NCI-H1694 treated with DMSO at 0.1 percent for 48 hours (cell line): Measurements from ENCODE around the gene RUVBL2.
A peak's percentile ranks its signal among the peaks of the same experiment; 100 is the strongest.

ENCODE experiments used
- DNase-seq: peaks from one replicate; lab custom pipeline; 2025; lab: John Stamatoyannopoulos, UW

The RUVBL2 gene

GRCh38 chr19:48993175-48994034 is at the start of gene RUVBL2, which contains the start of gene GYS1:
Gene RUVBL2 (plus strand): TSS chr19:48993887. CDS start chr19:48993912, 25 bp downstream.
Gene GYS1 (minus strand): TSS chr19:48993309. CDS start chr19:48993112, 197 bp downstream.
- peak; percentile 99 for DNase-seq

GRCh38 chr19:48945415-48945814 is 48.3 kb upstream of the RUVBL2 start:
- no peak for DNase-seq

- no peak for DNase-seq
Measured at GRCh38 chr19:48945817-48946216, 47.9 kb upstream of the RUVBL2 start.

- DNase-seq, result no peak
Measured at GRCh38 chr19:48946463-48947257, 47.0 kb upstream of the RUVBL2 start.

- no peak for DNase-seq
Measured at GRCh38 chr19:48947258-48947542, 46.5 kb upstream of the RUVBL2 start.

GRCh38 chr19:48950159-48950558 is 43.5 kb upstream of the RUVBL2 start:
- DNase-seq, result no peak

- DNase-seq, result no peak
Measured at GRCh38 chr19:48950830-48951519, 42.7 kb upstream of the RUVBL2 start.

- no peak for DNase-seq
Measured at GRCh38 chr19:48953141-48953540, 40.5 kb upstream of the RUVBL2 start.

- no peak for DNase-seq
Measured at GRCh38 chr19:48953990-48954594, 39.6 kb upstream of the RUVBL2 start.

- DNase-seq, result peak; percentile 92
Measured at GRCh38 chr19:48954595-48955307, 38.9 kb upstream of the RUVBL2 start, which contains the start of gene BAX. Gene BAX (plus strand): TSS chr19:48954875. CDS start chr19:48954929, 54 bp downstream.

GRCh38 chr19:48955308-48955958 is 38.3 kb upstream of the RUVBL2 start:
- DNase-seq, result no peak

GRCh38 chr19:48958006-48958405 is 35.7 kb upstream of the RUVBL2 start:
- DNase-seq, result no peak

GRCh38 chr19:48959341-48960239 is 34.1 kb upstream of the RUVBL2 start:
- no peak for DNase-seq

GRCh38 chr19:48961051-48961649 is 32.5 kb upstream of the RUVBL2 start:
- no peak for DNase-seq

- DNase-seq, result no peak
Measured at GRCh38 chr19:48961673-48962028, 32.0 kb upstream of the RUVBL2 start.

GRCh38 chr19:48962029-48962848 is 31.4 kb upstream of the RUVBL2 start:
- no peak for DNase-seq

GRCh38 chr19:48962849-48963165 is 30.9 kb upstream of the RUVBL2 start:
- no peak for DNase-seq

GRCh38 chr19:48963371-48964204 is 30.1 kb upstream of the RUVBL2 start:
- DNase-seq, result no peak
